DMS79 treated with DMSO at 0.1 percent for 48 hours (cell line): ENCODE data around the gene CDK17.
"Not testable (repeated sequence)": the region's sequence is repeated elsewhere in the genome, so short reads cannot be mapped to it uniquely, and the experiment has no call there.

ENCODE experiments used
- DNase-seq: peaks from one replicate; lab custom pipeline; 2025; lab: John Stamatoyannopoulos, UW

The CDK17 gene

DNA sequence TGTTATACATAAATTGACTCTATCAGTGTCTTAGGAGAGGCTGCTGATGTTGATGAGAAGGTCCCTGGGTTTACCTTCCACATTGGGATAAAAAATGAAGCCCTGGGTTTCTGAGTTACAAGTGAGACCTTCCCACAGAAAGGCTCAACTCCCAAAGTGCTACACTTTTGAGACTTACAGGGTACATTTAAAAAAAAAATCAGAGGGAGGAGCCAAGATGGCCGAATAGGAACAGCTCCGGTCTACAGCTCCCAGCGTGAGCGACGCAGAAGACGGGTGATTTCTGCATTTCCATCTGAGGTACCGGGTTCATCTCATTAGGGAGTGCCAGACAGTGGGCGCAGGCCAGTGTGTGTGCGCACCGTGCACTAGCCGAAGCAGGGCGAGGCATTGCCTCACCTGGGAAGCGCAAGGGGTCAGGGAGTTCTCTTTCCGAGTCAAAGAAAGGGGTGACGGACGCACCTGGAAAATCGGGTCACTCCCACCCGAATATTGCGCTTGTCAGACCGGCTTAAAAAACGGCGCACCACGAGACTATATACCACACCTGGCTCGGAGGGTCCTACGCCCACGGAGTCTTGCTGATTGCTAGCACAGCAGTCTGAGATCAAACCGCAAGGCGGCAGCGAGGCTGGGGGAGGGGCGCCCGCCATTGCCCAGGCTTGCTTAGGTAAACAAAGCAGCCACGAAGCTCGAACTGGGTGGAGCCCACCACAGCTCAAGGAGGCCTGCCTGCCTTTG lies 84.3 kb downstream of the CDK17 start:
- DNase-seq: not testable (repeated sequence)

DNA sequence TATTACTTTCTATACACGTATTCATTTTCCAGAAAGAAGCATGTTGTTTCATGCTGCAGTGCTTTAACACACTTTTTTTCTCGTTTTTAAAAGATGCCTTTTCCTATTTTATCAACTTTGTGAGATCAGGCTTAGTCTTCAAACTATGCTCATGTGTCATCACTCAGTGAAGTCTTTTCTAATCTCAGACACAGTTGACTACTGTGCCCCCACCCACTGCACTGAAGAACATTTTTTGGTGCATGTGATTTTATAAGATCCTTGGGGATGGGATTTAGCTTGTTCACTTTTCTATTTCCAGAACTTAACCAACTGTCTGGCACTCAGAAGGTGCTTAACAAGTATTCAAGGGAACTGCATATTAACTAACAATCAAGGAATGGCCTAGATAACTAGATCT lies 85.5 kb downstream of the CDK17 start:
- no peak for DNase-seq

DNA sequence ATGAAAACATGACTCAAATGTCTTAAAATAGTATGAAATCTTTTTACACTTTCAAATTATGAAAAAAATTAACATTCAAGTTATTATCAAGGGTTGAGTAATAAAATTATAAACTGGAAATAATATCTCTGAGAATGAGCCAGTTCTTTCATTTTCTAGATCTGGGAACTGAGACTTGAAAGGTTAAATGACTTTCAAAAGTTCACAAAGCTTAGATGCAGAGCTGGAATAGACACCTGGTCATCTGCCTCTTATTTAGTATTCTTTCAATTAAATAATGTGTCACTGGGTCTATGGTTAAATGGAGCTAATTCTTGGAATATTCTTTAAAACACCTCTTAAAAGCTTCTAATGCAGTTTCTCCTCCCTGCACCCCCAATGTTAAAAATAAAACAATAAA lies 86.6 kb downstream of the CDK17 start:
- DNase-seq: no peak

DNA sequence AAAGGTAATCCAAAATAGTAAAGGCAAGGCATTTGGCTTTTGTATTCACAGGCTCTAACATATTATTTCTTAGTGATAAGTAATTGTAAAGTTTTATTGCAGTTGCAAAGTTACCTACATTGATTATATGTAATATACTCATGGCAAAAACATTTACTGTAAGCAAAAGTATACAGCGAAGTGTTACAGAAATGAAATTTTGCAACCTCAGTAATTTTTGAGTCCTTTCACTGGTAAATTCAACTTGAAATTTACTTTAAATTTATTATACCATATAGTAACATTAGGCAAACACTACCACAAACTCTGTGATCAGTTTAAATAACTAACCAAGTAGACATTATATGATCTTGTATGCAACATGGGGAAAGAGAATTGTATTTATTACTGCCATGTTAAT lies 89.0 kb downstream of the CDK17 start:
- DNase-seq: no peak

DNA sequence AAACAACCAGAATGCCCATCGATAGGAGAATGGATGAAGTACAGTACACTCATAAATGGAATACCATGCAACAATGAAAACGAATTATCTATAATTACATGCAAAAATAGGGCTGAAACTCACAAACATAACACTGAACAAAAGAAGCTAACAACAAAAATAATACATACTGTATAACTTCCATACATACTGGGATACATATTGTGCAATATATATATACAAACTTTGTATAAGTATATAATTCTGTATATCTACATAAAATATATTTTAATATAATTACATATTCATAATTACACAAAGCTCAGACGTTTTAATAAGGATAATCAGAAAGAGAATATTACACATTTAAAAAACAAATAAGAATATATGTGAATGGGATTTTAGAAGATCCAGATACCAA lies 90.2 kb downstream of the CDK17 start:
- DNase-seq: no peak

DNA sequence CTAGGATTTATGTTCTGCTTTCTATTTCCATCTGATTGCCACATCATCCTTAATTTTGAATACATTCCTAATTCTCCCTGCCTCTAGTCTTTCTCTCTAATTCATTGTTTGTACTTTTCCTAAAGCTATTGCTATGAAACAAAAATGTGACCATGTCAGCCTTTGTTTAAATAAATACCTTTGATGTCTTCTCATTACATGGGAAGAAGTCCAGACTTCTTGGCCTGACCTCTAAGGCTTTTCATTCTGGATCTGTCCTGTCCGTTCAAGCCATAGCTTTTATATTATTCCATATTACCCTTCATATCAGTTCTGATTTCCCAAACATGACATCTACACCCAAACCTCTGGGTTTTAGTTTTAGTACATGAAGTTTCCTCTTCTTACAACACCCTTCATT lies 91.4 kb downstream of the CDK17 start:
- DNase-seq: no peak

DNA sequence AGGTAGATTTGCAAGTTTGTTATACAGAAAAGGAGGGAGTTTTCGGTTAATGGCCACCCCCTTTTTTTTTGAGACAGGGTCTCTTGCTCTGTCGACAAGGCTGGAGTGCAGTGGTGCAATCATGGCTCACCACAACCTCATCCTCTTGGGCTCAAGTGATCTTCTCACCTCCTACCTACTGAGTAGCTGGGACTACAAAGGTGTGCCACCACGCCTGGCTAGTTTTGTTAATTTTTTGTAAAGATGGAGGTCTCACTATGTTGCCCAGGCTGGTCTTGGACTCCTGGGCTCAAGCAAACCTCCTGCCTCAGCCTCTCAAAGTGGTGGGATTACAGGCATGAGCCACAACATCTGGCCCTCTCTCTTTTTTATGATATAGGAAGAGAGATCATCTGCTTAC lies 94.6 kb downstream of the CDK17 start:
- no peak for DNase-seq

DNA sequence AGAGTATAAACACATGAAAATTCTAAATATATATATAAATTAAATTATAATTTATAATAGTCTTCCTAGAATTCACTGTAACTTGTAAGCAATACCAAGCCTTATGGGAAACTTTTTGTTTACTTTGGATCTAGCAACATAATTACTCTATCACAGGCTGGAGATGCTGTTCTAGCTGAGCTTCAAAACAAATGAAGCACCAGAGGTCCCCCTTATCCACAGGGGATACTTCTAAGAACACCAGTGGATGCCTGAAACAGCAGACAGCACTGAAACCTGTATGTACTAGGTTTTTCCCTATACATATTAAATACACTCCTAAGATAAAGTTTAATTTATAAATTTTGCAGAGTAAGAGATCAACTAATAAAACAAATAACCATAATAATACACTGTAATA lies 96.6 kb downstream of the CDK17 start:
- DNase-seq: no peak

DNA sequence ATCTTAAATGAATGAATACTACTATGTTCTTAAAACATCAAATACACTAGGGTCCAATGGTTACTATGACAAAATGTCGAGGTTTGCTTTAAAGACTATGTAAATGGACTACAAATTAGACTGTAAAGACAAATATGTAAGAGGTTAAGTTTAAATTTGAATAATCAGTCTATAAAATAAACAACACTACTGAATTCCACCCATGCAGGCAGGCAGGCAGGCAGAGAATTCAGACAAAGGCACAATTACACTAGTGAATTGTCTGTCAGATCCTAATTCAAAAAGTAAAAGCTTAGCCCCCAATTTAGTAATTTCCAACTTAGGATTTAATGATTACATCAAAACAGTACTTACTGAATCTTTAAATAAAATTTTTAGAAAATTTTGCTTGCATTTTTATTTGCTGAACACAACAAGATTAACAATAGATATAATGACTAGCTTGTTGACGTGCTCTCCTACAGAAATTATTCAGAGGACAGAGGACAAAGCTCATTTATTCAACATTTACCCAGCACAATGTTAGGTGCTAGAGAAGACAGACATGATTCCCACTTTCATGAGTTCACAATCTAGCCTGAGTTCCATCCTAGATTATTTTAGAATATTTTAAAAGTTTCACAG lies 97.4 kb downstream of the CDK17 start:
- no peak for DNase-seq

DNA sequence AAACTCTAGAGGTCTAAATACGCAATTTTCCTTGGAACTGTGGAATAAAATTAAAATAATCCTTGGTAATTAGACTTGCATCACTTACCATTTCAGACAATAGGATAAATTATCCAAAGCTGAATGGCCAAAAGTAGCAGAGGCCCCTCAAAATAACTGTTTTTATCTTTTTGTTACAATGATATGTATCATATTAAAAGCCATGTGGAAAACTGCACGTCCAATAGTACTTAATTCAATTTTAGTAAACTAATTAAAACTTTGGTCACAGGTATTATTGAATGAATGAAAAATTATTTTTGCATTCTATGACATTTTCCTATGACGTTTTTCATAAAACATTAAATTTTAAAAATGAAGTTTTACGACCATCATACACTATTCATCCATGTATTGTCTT lies 98.5 kb downstream of the CDK17 start:
- no peak for DNase-seq

DNA sequence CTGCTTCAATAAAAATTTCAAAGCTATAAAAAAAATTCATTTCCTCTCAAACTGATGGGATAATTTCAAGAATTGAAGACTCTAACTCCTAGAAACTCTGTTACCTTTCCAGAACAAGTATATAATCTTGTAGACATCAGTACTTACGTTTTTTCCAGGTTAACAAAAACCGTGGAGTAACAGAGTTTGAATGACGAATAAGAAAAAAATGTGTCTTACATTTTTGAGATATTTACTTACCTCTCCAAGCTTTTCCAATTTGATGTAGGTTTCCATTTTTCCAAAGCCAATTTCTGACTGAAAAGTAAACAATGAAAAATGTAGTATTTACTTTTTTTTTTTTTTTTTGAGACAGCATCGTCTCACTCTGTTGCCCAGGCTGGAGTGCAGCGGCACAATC lies 100.2 kb downstream of the CDK17 start:
- DNase-seq: no peak

DNA sequence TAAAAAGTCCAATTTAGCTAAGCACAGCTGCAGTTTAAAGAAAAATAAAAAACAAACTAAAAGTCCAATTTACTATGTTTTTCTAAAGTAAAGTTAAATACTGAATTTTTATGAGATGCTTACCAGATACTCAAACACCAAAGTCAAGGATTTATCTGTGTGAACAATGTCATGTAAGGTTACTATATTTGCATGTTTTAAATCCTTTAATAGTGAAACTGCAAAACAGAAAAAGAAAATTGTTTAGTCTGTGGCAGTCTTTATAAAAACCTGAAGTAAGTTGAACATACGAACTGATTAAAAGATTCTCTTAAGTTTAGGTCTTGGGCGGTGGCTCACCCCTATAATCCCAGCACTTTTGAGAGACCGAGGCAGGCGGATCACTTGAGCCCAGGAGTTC lies 102.7 kb downstream of the CDK17 start:
- no peak for DNase-seq

DNA sequence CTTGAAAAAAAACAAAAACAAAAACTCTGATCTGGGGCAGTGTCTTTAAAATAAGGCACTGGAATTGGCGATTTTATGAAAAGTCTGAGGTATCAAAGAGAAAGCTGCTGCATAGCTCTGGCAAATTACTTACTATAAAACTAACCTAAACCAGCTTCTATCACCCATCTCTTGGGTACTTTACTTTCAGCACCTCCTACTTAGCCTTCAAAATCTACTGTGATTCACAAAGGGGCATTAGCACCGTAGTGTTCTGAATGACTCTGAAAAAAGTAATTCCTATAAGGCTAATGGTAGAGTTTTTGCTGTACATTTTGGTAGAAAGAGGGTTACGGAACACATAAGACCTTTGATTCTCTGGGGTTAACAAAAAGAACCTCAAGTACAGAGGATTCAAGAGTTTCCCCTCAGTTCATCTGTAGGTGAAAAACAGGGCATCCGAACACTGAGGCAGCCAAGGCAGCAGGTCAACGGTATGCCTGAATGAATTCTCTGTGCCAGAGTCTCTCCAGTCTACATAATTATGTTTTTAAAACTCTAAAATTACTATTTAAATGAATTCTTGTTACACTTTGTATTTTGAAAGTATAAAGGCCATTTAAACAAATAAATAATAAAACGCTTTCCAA lies 104.6 kb downstream of the CDK17 start:
- no peak for DNase-seq

DNA sequence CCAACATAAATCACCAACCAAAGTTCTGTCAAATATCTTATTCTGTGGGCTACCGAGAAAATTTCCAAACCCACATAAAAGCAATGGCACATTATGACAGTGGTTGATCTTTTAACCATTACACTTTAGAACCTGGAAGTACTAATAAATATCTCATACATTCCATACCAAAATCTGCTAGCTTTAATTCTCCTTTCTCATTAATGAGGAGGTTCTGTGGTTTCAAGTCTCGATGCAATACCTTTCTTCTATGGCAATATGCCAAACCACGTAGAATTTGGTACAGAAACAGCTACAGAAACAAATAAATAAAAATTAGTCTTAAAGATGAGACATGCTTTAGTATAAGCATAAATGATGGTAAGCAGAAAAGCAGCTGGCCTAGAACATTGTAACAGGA lies 105.4 kb downstream of the CDK17 start:
- no peak for DNase-seq

DNA sequence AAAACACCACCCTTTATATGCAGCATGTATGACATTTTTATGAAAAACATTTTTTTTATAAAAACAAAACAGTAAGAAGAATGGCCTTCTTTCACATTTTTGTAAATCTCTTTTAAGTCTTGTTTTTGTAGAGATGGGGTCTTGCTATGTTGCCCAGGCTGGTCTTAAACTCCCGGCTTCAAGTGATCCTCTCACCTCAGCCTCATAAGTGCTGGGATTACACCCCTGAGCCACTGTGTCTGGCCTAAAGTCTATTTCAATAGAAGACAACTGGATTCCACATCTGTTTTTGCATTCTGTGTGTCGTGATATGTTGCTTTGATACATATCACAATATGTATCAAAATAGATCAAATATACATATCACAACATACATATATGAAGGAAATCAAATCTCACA lies 107.1 kb downstream of the CDK17 start:
- DNase-seq: no peak

DNA sequence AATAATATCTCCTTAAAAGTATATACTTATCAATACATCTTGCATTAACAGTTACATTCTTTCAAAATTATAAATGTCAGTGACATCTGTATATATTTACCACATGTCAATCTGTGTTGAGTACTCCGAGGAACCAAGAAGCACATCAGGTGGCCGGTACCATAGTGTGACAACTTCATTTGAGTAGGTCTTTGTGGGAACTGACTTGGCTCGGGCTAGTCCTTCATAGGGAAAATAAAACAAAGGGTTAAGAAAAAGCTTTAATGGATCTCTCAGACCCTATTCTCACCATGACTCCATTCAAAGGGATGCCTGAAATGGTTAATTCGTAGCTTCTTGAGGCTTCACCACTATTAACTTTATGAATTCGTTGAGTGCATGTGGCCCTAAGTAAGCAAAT lies 111.2 kb downstream of the CDK17 start:
- no peak for DNase-seq

DNA sequence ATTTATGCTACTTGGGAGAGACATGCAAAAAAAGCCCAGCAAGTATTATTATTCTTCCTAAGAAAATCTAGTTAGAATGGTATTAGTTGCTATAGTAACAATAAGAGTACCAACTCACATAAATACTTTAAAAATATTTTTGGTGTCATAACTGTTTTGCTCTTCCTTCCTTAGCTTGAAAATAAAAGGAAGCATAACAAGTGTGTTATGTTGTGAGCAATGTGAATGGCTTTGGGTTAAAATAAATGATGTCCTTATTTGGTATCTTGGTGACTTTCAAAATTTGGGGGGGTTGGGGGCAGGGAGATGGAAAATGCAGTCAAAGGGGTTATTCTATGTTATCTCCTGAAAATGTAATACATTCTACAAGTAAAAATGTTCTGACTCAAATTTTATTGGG lies 115.1 kb downstream of the CDK17 start:
- DNase-seq: no peak

DNA sequence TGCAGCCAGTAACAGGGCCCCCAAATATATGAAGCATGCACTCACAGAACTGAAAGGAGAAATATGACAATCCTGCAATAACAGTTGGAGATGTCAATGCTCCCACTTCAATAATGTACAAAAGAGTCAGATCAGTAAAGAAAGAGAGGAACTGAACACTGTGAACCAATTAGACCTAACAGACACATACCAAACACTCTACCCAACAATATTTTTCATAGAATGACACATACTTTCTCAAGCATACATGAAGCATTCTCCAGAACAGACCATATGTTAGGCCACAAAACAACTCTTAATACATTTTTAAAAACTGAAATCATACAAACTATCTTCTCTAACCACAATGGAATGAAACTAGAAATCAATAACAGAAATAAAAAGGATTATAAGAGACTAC lies 125.9 kb downstream of the CDK17 start:
- DNase-seq: no peak

DNA sequence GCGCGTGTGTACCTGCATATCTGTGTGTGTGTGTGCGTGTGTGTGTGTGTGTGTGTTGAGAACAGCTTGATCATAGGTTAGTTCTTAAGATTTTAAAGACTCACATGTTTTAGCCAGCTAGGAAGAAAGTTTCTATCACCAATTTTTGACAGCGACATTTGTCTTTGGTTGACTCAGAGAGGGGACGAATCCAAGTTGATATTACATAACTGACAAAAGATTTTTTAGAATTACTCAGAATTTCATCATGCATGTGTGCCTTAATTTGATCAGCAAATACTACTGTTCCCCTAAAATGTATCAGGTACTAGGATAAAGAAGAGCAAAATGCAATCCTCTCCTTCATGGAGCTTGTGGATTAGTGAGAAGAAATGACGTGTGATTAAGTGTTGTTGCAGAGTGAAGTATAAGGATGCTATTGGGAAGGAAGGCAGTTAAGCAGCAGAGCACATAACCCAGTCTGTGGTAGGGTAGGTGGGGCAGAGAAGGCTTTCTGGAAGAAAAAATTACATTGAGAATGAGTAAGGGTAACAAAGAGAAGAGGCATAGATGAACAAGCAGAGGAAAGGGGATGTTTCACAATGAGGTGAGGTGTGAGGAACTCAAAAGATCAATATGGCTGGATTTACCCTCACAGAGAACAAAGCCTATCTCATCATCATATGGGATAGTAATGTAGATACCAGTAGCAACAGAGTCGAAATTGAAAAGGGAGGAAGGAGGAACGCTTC lies 128.6 kb downstream of the CDK17 start:
- no peak for DNase-seq

DNA sequence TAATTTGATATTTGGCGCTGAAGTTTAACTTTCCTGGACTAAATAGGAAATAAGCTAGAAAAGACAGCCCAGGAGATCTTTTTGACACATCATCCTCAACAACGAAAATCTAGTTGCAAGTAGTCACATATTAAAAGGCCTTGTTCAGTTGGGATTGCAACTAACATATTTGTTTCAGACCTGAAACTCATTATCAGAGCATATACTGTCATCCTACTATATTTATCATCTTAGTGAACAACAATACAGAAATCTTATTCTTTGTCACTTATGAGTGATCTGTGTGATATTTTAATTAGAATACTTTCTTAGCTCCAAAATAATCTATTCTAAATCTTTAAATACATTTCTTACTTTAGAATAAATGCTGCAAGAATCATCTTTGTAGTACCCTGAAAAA lies 134.0 kb downstream of the CDK17 start:
- DNase-seq: no peak

DNA sequence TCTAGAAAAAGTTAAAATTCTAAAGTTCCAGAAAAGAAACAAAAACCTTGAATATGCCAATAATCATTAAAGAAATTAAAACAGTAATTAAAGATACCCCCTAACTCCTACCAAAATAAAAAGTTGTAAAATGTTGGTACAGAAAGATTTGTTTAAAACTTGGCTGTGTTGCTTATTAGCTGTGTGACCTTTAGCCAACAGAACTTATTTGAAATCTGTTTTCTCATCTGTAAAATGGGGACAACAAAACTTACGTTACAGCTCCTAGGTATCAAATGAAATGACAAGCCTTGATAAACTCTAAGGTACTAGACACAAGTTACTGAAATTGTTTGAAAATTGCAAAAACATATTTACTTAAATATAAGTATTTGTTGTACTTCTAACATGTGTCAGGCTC lies 134.4 kb downstream of the CDK17 start:
- DNase-seq: no peak

DNA sequence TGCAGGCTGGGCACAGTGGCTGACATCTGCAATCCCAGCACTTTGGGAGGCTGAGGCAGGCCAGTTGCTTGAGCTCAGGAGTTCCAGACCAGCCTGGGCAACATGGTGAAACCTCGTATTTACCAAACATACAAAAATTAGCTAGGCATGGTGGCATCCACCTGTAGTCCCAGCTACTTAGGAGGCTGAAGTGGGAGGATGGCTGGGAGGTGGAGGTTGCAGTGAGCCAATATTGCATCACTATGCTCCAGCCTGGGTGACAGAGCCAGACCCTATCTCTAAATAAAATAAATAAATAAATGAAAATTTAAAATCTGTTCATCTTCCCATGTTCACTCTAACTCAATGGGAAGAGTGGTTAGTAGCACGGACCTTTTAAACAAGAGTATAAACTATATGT lies 134.8 kb downstream of the CDK17 start:
- DNase-seq: no peak

DNA sequence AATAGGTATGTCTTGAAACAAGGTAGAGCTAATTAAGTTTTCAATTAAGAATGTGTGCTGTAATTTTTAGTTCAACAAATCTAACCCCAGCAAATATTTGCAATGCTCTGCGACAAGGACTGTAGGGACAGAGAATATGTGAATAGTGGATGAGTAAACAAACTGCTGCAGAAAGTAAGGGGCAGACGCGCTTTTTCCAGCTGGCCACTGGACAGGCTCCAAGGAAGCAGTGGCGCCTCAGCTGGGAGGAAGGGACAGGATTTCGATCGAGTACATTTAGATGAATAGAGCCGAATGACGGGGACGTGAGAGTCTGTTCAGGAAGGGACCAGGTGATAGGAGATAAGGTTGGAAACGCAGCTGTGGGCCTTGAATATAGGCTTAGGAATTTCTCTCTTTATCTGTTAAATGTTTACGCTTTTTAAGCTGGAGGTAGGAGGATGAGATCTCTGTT lies 136.8 kb downstream of the CDK17 start:
- no peak for DNase-seq
